K562 (cell line): ENCODE measurements around the gene BMAL1. TPM values are rescaled to one million over a fixed set of nuclear protein-coding genes. Genes with fewer than 3 reads are reported as not detected.

Experiments
- ATAC-seq: fragments of 200-7000 bp; cut with Tn5 transposase; 3 replicates; pipeline ENCODE4 v1.9.1; 2020; ENCODE audit warnings: moderate library complexity
- BruUV-seq: library from RNA; stranded (reverse); fragments of 400-500 nt; replicated peaks from 2 replicates; lab custom pipeline; 2021; lab: Mats Ljungman, UMichigan
- CTCF ChIA-PET: fragments of 300-600 bp; formaldehyde crosslinking; extraction: SDS; loops from one replicate; lab custom pipeline; 2021; ENCODE audit warnings: low intra/inter-chr PET ratio; lab: Yijun Ruan, JAX
- POLR2A ChIA-PET: fragments of 300-600, 350-650 bp; sonication (Branson Sonifier 250); formaldehyde crosslinking; extraction: SDS; loops from one replicate; lab custom pipeline; 2021; ENCODE audit warnings: antibody characterized with exemption, inconsistent platforms; lab: Yijun Ruan, JAX
- DNase-seq, 4 experiments: peaks; one replicate each; pipeline versions ENCODE4 v3.0.0 to v3.0.0-alpha.2; 2011 to 2018; ENCODE audit warnings: low spot score in 3 of 4, mixed read lengths in 3 of 4; ENCODE audit errors: extremely low read depth in 1 of 4
- FAIRE-seq: peaks from 2 replicates; lab custom pipeline; 2011; peaks lifted over from hg19 to GRCh38; lab: Jason Lieb, UNC
- H2AFZ ChIP-seq: 2 replicates; pipeline ENCODE4 v1.6.0; 2011; ENCODE audit warnings: low read depth, low read length, control low read depth, inconsistent platforms
- H3K27ac ChIP-seq: fragments of 200-600 bp; 3 replicates; pipeline ENCODE4 v1.8.0; 2011; ENCODE audit warnings: low read depth, mild to moderate bottlenecking, control low read depth, inconsistent platforms, low read length, moderate library complexity, mixed read lengths; ENCODE audit errors: extremely low read depth
- H3K27me3 ChIP-seq, 2 experiments: fragments of 300-600 bp in 1 of 2; 2 replicates in 1 of 2; 3 replicates in 1 of 2; pipeline versions ENCODE4 v1.6.0 to v1.8.0; 2011; ENCODE audit warnings: inconsistent platforms in 2 of 2, low read length in 2 of 2, mild to moderate bottlenecking in 1 of 2, mixed read lengths in 1 of 2, moderate library complexity in 1 of 2; ENCODE audit not compliant: control insufficient read depth in 2 of 2, insufficient read depth in 2 of 2
- H3K36me3 ChIP-seq: fragments of 300-600 bp; 3 replicates; pipeline ENCODE4 v1.8.0; 2011; ENCODE audit warnings: mild to moderate bottlenecking, low read length, inconsistent platforms; ENCODE audit not compliant: control insufficient read depth, insufficient read depth
- H3K4me1 ChIP-seq, 2 experiments: fragments of 200-600 bp in 1 of 2; replicated peaks in 1 of 2; 2 replicates in 1 of 2; 3 replicates in 1 of 2; pipeline versions ENCODE4 v1.5.1 to v1.8.0; 2011; ENCODE audit warnings: inconsistent platforms in 2 of 2, low read length in 2 of 2, mild to moderate bottlenecking in 1 of 2, mixed read lengths in 1 of 2, moderate library complexity in 1 of 2; ENCODE audit not compliant: control insufficient read depth in 2 of 2, insufficient read depth in 2 of 2
- H3K4me2 ChIP-seq: 2 replicates; pipeline ENCODE4 v1.6.1; 2011; ENCODE audit warnings: low read length, control low read depth, inconsistent platforms, mixed read lengths; ENCODE audit not compliant: insufficient read depth
- H3K4me3 ChIP-seq: fragments of 200-600 bp; sonication (generic), shearing (Covaris generic); 2 replicates; pipeline ENCODE4 v1.5.1; 2016; ENCODE audit warnings: control low read depth, inconsistent platforms
- H3K79me2 ChIP-seq: fragments of 200-600 bp; 3 replicates; pipeline ENCODE4 v1.8.0; 2011; ENCODE audit warnings: low read length, inconsistent platforms; ENCODE audit not compliant: control insufficient read depth, insufficient read depth
- H3K9ac ChIP-seq, 2 experiments: 2 replicates each; pipeline versions ENCODE4 v1.6.0 to v1.6.1; 2011; ENCODE audit warnings: low read depth in 2 of 2, low read length in 2 of 2, control low read depth in 1 of 2, inconsistent platforms in 1 of 2, mild to moderate bottlenecking in 1 of 2, mixed read lengths in 1 of 2; ENCODE audit not compliant: insufficient read depth in 1 of 2
- H3K9me1 ChIP-seq: one replicate; pipeline ENCODE4 v1.6.0; 2011; ENCODE audit warnings: inconsistent platforms, mild to moderate bottlenecking, low read length, moderate library complexity; ENCODE audit not compliant: control insufficient read depth, insufficient read depth
- H3K9me3 ChIP-seq: replicated peaks from 2 replicates; pipeline ENCODE4 v1.5.1; 2011; ENCODE audit warnings: low read depth, low read length, inconsistent platforms; ENCODE audit not compliant: control insufficient read depth, insufficient read depth
- H4K20me1 ChIP-seq: replicated peaks from 2 replicates; pipeline ENCODE4 v1.6.1; 2011; ENCODE audit warnings: low read length, inconsistent platforms, mixed read lengths; ENCODE audit not compliant: control insufficient read depth, insufficient read depth
- CC2D1A ChIP-seq: fragments of 450-650 bp; IDR thresholded peaks from 2 replicates; pipeline ENCODE4 v1.6.1; 2017; ENCODE audit warnings: mild to moderate bottlenecking
- GMEB1 ChIP-seq: fragments of 250-450 bp; sonication (Bioruptor Pico); IDR thresholded peaks from 2 replicates; pipeline ENCODE4 v1.4.0; 2020; ENCODE audit warnings: mild to moderate bottlenecking
- MBD2 ChIP-seq: sonication (generic); IDR thresholded peaks from 2 replicates; pipeline ENCODE4 v1.6.1; 2016; ENCODE audit warnings: low read depth, borderline replicate concordance
- ZKSCAN8 ChIP-seq: fragments of 200-800 bp; sonication (Bioruptor generic); IDR thresholded peaks from 2 replicates; pipeline ENCODE4 v1.6.1; 2016; ENCODE audit warnings: missing genetic modification characterization, missing compliant biosample characterization
- ZNF41 ChIP-seq: fragments of 250-450 bp; sonication (Bioruptor Pico); conservative IDR thresholded peaks from 2 replicates; pipeline ENCODE4 v1.4.0; 2020; ENCODE audit warnings: mild to moderate bottlenecking
- ZNF449 ChIP-seq: fragments of 250-450 bp; sonication (Bioruptor Pico); IDR thresholded peaks from 2 replicates; pipeline ENCODE4 v1.8.0; 2022; ENCODE audit warnings: moderate library complexity, mild to moderate bottlenecking, inconsistent platforms
- ZNF583 ChIP-seq: fragments of 250-450 bp; sonication (Bioruptor Pico); IDR thresholded peaks from 2 replicates; pipeline ENCODE4 v1.4.0; 2020
- ZNF589 ChIP-seq: fragments of 200-800 bp; sonication (Bioruptor generic); IDR thresholded peaks from 2 replicates; pipeline ENCODE4 v1.6.1; 2016; ENCODE audit warnings: low read depth, missing genetic modification characterization, missing compliant biosample characterization
- WGBS: fragments of 100-300 bp; shearing (Covaris generic); methylation state at CpG from one replicate; pipeline ENCODE4 v1.1.6; 2016; ENCODE audit warnings: low coverage, mixed read lengths; ENCODE audit not compliant: insufficient coverage; ENCODE audit errors: missing lambda C conversion rate; 5-methylcytosine and 5-hydroxymethylcytosine counted together
- in situ Hi-C: fragments of 300-500 bp; cut with MboI; formaldehyde crosslinking; loops from 4 replicates; pipeline ENCODE4 v1.15.0; 2018; ENCODE audit warnings: inconsistent platforms, mixed read lengths
- intact Hi-C: fragments of 100-400 bp; cut with micrococcal nuclease; formaldehyde crosslinking; loops from 2 replicates; pipeline ENCODE4 v1.14.2; 2022
- polyA plus RNA-seq, 8 experiments: library from polyadenylated mRNA; depleted of rRNA in 4 of 8; stranded (reverse) in 5 of 8; unstranded in 3 of 8; fragments of >200 nt; fragmentation: Nextera tagmentation in 2 of 8; fragmentation: Illumina TruSeq in 1 of 8; extraction: Ambion mirVana in 2 of 8; extraction: Trizol in 1 of 8; gene quantifications; 2 replicates each; pipeline versions ENCODE4 v1.2.1 to v1.2.3, GENCODE V29; 2011 to 2014; ENCODE audit warnings: inconsistent platforms in 1 of 8, missing spikeins in 1 of 8
- total RNA-seq, 7 experiments: library from RNA; depleted of rRNA in 6 of 7; stranded (reverse); fragments of >200 nt in 6 of 7; fragmentation: Illumina TruSeq in 2 of 7; extraction: Trizol in 2 of 7; gene quantifications; 2 replicates each; pipeline versions ENCODE4 v1.2.1 to v1.2.3, GENCODE V29; 2011 to 2021; ENCODE audit warnings: low replicate concordance in 1 of 7
- TF ChIP-seq, protein P1 (sequence below): fragments of 250-450 bp; sonication (Bioruptor Pico); IDR thresholded peaks from 2 replicates; pipeline ENCODE4 v1.4.0; 2020
- TF ChIP-seq, protein P2 (sequence below): fragments of 200-800 bp; sonication (Bioruptor generic); IDR thresholded peaks from 2 replicates; pipeline ENCODE4 v1.6.1; 2016; ENCODE audit warnings: missing genetic modification characterization, missing compliant biosample characterization

BMAL1 gene
- total and polyA plus RNA-seq, 9 of the 15 experiments (the other 6 are each of a cell fraction or from before 2014, with no cell fraction given), result 0.14 to 2.4 (median 0.64) TPM

DNA sequence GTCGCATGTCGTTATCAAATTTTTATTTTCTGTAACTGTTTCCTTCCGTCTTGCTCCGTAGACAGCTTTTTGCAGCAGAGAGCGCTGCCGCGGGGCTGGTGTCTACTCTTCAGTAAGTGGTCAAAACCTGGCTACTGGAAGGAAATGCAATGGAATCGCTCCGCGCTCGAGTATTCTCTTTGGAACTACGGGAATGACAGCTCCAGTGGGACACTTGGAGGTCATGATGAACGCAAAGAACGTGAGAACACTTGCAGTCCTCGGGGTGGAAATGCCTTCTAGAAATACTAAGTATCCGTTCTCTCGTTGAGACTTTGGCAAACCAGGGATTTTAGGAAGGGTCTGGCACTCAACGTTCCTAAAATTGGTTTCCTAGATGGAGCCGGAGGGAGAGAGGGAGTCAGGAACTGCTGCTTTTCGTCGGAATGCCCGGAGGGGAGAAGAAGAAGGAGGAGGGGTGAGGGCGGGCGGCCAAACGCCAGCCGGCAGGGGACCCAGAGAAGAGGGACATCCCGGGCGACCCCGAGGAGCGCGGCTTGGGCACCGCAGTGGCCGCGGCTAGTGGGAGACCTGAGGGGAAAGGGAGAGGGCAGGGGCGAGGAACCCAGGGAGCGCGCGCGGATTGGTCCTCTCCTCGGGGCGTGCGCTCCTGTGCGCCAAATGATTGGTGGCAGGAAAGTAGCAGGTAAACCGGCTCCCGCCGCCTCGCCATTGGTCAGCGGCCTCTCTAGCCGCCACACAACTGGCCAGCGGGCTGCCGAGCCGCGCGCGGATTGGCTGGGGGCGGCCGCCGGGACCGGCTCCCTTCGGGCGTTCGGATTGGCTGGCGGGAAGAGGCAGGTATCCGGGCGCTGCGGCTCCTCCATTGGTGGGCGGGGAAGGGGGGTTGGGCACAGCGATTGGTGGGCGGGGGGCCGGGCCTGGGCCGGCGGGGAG, 490 bp upstream of the BMAL1 start:
- Histone ChIP-seq H3K4me1 (peaks cover 0 to 16% of the 10 kb centered on the region in 2 experiments; a peak in 2 of 5 replicates), H3K4me3 (peak overlapping the region; percentile 38), H3K9me1 (no peaks in the 10 kb centered on the region), H3K79me2 (no peaks in the 10 kb centered on the region), H3K9ac (no peak overlapping the region; a peak in 2 of 4 replicates), H3K4me2 (peak overlapping the region; percentile 59), H3K36me3 (no peaks in the 10 kb centered on the region), H4K20me1 (no peaks in the 10 kb centered on the region), H3K27ac (no peak overlapping the region), H3K9me3 (no peaks in the 10 kb centered on the region), H3K27me3 (peaks cover 5 to 26% of the 10 kb centered on the region in 2 experiments; a peak in 3 of 5 replicates), H2AFZ (peak overlapping the region; percentile 74)
- ChIA-PET CTCF (interaction anchor here (0.6 kb wide), 1 partner anchor 56 kb away, joined by 4 read pairs; no protein-coding TSS in a partner anchor), POLR2A (no interaction called here)
- FAIRE-seq (no peak), ATAC-seq (peak; percentile 99), DNase-seq (peak; percentile 75 to 91 (median 90))
- no TSS peak for BruUV-seq
- in situ Hi-C loops, result no loop called here
- intact Hi-C loops, result no loop called here
- 21% methylated on average over 25 of the region's 72 CpGs for WGBS
- TF ChIP-seq ZNF583 (peak; percentile 66; the same call in 1 of the 2 replicates), ZNF41 (0 out of 2 replicates have a peak, but pooled peaks have one; percentile 18), ZKSCAN8 (CRISPR knock-in tag) (peak; percentile 94), MBD2 (peak; percentile 95; the same call in 1 of the 2 replicates), ZNF589 (CRISPR knock-in tag) (peak; percentile 99), ZNF449 (CRISPR knock-in tag) (peak; percentile 91; the same call in 1 of the 2 replicates), GMEB1 (no peak), CC2D1A (peak; percentile 92)
- TF ChIP-seq, protein P1, sequence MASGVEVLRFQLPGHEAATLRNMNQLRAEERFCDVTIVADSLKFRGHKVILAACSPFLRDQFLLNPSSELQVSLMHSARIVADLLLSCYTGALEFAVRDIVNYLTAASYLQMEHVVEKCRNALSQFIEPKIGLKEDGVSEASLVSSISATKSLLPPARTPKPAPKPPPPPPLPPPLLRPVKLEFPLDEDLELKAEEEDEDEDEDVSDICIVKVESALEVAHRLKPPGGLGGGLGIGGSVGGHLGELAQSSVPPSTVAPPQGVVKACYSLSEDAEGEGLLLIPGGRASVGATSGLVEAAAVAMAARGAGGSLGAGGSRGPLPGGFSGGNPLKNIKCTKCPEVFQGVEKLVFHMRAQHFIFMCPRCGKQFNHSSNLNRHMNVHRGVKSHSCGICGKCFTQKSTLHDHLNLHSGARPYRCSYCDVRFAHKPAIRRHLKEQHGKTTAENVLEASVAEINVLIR, result no peak; the same call in 1 of the 2 replicates
- TF ChIP-seq, protein P2, sequence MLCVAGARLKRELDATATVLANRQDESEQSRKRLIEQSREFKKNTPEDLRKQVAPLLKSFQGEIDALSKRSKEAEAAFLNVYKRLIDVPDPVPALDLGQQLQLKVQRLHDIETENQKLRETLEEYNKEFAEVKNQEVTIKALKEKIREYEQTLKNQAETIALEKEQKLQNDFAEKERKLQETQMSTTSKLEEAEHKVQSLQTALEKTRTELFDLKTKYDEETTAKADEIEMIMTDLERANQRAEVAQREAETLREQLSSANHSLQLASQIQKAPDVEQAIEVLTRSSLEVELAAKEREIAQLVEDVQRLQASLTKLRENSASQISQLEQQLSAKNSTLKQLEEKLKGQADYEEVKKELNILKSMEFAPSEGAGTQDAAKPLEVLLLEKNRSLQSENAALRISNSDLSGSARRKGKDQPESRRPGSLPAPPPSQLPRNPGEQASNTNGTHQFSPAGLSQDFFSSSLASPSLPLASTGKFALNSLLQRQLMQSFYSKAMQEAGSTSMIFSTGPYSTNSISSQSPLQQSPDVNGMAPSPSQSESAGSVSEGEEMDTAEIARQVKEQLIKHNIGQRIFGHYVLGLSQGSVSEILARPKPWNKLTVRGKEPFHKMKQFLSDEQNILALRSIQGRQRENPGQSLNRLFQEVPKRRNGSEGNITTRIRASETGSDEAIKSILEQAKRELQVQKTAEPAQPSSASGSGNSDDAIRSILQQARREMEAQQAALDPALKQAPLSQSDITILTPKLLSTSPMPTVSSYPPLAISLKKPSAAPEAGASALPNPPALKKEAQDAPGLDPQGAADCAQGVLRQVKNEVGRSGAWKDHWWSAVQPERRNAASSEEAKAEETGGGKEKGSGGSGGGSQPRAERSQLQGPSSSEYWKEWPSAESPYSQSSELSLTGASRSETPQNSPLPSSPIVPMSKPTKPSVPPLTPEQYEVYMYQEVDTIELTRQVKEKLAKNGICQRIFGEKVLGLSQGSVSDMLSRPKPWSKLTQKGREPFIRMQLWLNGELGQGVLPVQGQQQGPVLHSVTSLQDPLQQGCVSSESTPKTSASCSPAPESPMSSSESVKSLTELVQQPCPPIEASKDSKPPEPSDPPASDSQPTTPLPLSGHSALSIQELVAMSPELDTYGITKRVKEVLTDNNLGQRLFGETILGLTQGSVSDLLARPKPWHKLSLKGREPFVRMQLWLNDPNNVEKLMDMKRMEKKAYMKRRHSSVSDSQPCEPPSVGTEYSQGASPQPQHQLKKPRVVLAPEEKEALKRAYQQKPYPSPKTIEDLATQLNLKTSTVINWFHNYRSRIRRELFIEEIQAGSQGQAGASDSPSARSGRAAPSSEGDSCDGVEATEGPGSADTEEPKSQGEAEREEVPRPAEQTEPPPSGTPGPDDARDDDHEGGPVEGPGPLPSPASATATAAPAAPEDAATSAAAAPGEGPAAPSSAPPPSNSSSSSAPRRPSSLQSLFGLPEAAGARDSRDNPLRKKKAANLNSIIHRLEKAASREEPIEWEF (CRISPR knock-in tag), result peak; percentile 97
